WERI-Rb-1 (cell line): ENCODE results near the gene PIPOX.
A peak's percentile ranks its signal among the peaks of the same experiment; 100 is the strongest.

Source experiments
- DNase-seq: peaks from one replicate; pipeline ENCODE4 v3.0.0-alpha.2; 2020
- H3K27ac ChIP-seq: fragments of 250-450 bp; sonication (Bioruptor Pico); 2 replicates; pipeline ENCODE4 v1.5.1; 2020; ENCODE audit warnings: mild to moderate bottlenecking, moderate library complexity
- H3K27me3 ChIP-seq: fragments of 250-450 bp; sonication (Bioruptor Pico); 2 replicates; pipeline ENCODE4 v1.5.1; 2021; ENCODE audit warnings: mild to moderate bottlenecking, low read depth, moderate library complexity; ENCODE audit not compliant: insufficient read depth, severe bottlenecking
- H3K36me3 ChIP-seq: fragments of 250-450 bp; sonication (Bioruptor Pico); 2 replicates; pipeline ENCODE4 v1.5.1; 2020; ENCODE audit warnings: mild to moderate bottlenecking, moderate library complexity
- H3K4me3 ChIP-seq: 2 replicates; pipeline ENCODE4 v1.5.1; 2011; ENCODE audit warnings: low read depth, mild to moderate bottlenecking, control low read depth, low read length
- H3K9me3 ChIP-seq: fragments of 250-450 bp; sonication (Bioruptor Pico); 2 replicates; pipeline ENCODE4 v1.5.1; 2021; ENCODE audit warnings: mild to moderate bottlenecking, moderate library complexity; ENCODE audit not compliant: severe bottlenecking
- TF ChIP-seq, protein P1 (sequence below): IDR thresholded peaks from 2 replicates; pipeline ENCODE4 v1.5.1; 2011; ENCODE audit warnings: low read depth, mild to moderate bottlenecking, control low read depth, inconsistent platforms, low read length

PIPOX gene

DNA sequence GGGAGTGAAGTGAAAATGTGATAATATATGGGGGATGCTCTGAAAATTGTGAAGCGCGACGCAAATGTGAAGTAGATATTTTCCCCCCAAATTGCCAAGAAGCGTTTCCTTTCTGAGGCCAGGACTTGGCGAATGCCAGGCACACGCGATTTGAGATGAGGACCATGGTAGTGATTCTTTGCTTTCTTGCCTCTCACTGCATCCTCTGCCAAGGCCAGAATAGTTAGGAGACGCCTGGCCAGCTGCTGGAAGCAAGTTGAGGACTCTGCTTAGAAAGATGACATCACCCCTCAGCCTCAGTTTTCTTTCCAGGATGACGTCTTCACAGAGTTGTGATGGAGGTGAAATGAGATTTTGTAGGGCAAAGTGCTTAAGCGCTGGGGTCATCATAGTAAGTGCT, 25.9 kb downstream of the PIPOX start:
- no peak for DNase-seq
- H3K4me3 ChIP-seq, result no peak overlapping the region
- TF ChIP-seq, protein P1, sequence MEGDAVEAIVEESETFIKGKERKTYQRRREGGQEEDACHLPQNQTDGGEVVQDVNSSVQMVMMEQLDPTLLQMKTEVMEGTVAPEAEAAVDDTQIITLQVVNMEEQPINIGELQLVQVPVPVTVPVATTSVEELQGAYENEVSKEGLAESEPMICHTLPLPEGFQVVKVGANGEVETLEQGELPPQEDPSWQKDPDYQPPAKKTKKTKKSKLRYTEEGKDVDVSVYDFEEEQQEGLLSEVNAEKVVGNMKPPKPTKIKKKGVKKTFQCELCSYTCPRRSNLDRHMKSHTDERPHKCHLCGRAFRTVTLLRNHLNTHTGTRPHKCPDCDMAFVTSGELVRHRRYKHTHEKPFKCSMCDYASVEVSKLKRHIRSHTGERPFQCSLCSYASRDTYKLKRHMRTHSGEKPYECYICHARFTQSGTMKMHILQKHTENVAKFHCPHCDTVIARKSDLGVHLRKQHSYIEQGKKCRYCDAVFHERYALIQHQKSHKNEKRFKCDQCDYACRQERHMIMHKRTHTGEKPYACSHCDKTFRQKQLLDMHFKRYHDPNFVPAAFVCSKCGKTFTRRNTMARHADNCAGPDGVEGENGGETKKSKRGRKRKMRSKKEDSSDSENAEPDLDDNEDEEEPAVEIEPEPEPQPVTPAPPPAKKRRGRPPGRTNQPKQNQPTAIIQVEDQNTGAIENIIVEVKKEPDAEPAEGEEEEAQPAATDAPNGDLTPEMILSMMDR, result no peak
- no peaks in the 10 kb centered on the region for H3K36me3 ChIP-seq
- no peak overlapping the region for H3K27ac ChIP-seq
- H3K27me3 ChIP-seq, result no peaks in the 10 kb centered on the region
- no peaks in the 10 kb centered on the region for H3K9me3 ChIP-seq

GRCh38 chr17:29069526-29070041, 26.6 kb downstream of the PIPOX start:
- no peak overlapping the region for H3K4me3 ChIP-seq
- no peaks in the 10 kb centered on the region for H3K27me3 ChIP-seq
- H3K27ac ChIP-seq, result peak overlapping the region; percentile 85
- no peaks in the 10 kb centered on the region for H3K36me3 ChIP-seq
- DNase-seq, result no peak
- no peaks in the 10 kb centered on the region for H3K9me3 ChIP-seq
- TF ChIP-seq, protein P1, result no peak

GRCh38 chr17:29070308-29070707, 27.4 kb downstream of the PIPOX start:
- Histone ChIP-seq H3K27me3 (no peaks in the 10 kb centered on the region), H3K4me3 (no peak overlapping the region), H3K9me3 (no peaks in the 10 kb centered on the region), H3K36me3 (no peaks in the 10 kb centered on the region), H3K27ac (peak overlapping the region; percentile 85)
- DNase-seq, result no peak
- TF ChIP-seq, protein P1, result no peak

DNA sequence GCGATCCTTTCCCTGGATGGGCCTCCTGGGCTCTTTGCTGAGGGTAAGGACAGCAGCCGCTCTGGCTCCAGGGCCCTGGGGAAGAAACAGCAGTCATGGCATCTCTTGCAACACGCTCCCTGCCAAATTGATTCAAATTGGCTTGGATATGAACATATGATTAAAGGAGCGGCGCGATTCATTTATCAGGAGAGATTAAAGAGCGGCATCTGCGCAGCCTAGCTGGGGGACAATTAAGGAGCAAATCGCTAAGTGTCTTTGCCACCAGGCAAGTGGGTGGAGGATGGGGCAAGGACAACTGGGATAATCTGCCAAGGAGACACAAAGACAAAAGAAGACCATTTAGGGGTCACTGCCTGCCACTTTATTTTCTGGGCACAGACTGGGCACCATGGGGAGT, 27.8 kb downstream of the PIPOX start:
- Histone ChIP-seq H3K9me3 (no peaks in the 10 kb centered on the region), H3K27ac (peak overlapping the region; percentile 85), H3K36me3 (no peaks in the 10 kb centered on the region), H3K4me3 (no peak overlapping the region), H3K27me3 (no peaks in the 10 kb centered on the region)
- TF ChIP-seq, protein P1, result no peak
- DNase-seq, result peak; percentile 71

GRCh38 chr17:29071303-29071702, 28.4 kb downstream of the PIPOX start:
- TF ChIP-seq, protein P1, result no peak
- H3K36me3 ChIP-seq, result no peaks in the 10 kb centered on the region
- H3K27me3 ChIP-seq, result no peaks in the 10 kb centered on the region
- no peaks in the 10 kb centered on the region for H3K9me3 ChIP-seq
- H3K27ac ChIP-seq, result peak overlapping the region; percentile 85
- no peak overlapping the region for H3K4me3 ChIP-seq
- no peak for DNase-seq

DNA sequence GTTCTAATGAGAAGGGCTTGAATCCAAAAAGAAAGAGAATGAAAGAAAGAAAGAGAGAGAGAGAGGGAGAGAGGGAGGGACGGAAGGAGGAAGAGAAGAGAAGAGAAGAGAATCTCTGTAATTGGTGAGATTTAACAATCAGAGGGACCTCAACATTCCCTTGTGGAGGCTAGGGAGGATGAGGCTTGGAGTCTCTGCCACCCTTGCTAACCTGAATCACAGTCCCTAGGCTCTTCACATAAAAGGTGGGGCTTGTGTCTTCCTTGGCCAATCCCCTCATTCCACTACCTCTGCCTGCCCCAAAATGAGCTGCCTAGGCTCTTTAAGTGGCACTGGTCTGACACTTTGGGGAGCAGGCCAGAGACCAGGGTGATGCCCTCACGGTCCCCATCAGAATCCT, 30.1 kb downstream of the PIPOX start:
- H3K27me3 ChIP-seq, result no peaks in the 10 kb centered on the region
- TF ChIP-seq, protein P1, result no peak
- H3K9me3 ChIP-seq, result no peaks in the 10 kb centered on the region
- peaks cover 2% of the 10 kb centered on the region for H3K36me3 ChIP-seq
- no peak for DNase-seq
- peak overlapping the region; percentile 71 for H3K27ac ChIP-seq
- no peak overlapping the region for H3K4me3 ChIP-seq
